ENCODE data around the gene SYCP2L.
"Not testable (repeated sequence)": the region's sequence is repeated elsewhere in the genome, so short reads cannot be mapped to it uniquely, and the experiment has no call there.

Gene SYCP2L

DNA sequence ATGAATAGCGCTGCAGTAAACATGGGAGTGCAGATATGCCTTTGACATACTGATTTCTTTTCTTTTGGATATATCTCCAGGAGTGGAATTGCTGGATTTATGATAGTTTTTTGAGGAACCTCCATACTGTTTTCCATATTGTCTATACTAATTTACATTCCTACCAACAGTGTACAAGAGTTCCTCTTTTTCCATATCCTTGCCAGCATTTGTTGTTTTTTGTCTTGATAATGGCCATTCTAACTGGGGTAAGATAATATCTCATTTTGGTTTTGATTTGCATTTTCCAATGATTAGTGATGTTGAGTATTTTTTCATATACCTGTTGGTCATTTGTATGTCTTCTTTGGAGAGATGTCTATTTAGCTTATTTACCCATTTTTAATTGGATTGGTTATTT lies 3.3 kb downstream of the SYCP2L start:
- no peak overlapping the region for H3K4me3 ChIP-seq (replicated peaks in 1 of 2; ENCODE audit: low read depth in 2 of 2, low read length in 2 of 2)
- TF ChIP-seq, protein P1, sequence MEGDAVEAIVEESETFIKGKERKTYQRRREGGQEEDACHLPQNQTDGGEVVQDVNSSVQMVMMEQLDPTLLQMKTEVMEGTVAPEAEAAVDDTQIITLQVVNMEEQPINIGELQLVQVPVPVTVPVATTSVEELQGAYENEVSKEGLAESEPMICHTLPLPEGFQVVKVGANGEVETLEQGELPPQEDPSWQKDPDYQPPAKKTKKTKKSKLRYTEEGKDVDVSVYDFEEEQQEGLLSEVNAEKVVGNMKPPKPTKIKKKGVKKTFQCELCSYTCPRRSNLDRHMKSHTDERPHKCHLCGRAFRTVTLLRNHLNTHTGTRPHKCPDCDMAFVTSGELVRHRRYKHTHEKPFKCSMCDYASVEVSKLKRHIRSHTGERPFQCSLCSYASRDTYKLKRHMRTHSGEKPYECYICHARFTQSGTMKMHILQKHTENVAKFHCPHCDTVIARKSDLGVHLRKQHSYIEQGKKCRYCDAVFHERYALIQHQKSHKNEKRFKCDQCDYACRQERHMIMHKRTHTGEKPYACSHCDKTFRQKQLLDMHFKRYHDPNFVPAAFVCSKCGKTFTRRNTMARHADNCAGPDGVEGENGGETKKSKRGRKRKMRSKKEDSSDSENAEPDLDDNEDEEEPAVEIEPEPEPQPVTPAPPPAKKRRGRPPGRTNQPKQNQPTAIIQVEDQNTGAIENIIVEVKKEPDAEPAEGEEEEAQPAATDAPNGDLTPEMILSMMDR (IDR thresholded peaks at IDR 0.05; ENCODE audit: low read depth, low read length): no peak
- DNase-seq (ENCODE audit: low read depth in 2 of 2): no peak

DNA sequence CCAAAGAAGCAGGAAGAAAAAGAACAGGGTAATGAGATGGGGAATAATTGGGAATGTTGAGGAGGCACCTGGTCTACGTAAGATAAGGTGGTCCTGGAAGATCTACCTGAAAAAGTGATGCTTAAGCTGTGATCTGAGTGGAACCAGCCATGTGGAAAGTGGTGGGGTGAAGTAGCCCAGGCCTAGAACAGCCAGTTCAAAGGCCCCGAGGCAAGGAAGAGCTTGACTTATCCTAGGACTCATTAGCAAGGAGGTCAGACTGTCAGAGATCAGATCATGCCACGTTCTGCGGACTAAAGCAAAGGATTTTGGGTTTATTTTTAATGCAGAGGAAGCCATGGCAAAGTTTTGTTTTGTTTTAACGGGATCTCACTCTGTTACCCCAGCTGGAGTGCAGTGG lies 5.1 kb downstream of the SYCP2L start:
- TF ChIP-seq, protein P1 (IDR thresholded peaks at IDR 0.05; ENCODE audit: low read depth, low read length): no peak
- DNase-seq (ENCODE audit: low read depth in 2 of 2): no peak

DNA sequence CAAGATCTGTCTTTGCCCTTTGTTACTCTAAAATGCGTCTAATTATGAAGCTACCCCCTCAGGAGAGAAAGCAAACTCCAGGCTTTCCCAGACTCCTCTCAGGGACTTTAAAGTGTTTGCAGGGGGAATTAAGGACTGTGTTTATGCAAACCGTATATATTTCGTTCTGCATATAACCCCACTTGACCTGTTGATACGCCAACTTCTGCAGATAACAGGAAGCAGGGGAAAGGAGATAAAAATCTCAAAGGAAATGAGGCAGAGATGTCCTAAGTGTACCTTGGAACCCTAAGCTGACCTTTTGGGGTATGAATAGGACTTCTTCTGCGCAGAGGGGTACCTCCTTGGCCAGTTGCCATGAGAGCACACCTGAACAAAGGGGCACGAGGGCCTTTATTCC lies 8.1 kb downstream of the SYCP2L start:
- H3K4me3 ChIP-seq (replicated peaks in 1 of 2; ENCODE audit: low read depth in 2 of 2, low read length in 2 of 2): no peak overlapping the region
- TF ChIP-seq, protein P1 (IDR thresholded peaks at IDR 0.05; ENCODE audit: low read depth, low read length): no peak
- no peak for DNase-seq (ENCODE audit: low read depth in 2 of 2)

More for the DNA sequence above, 5.1 kb downstream of the SYCP2L start:
- no peak overlapping the region for H3K4me3 ChIP-seq (replicated peaks in 1 of 2; ENCODE audit: low read depth in 2 of 2, low read length in 2 of 2)

DNA sequence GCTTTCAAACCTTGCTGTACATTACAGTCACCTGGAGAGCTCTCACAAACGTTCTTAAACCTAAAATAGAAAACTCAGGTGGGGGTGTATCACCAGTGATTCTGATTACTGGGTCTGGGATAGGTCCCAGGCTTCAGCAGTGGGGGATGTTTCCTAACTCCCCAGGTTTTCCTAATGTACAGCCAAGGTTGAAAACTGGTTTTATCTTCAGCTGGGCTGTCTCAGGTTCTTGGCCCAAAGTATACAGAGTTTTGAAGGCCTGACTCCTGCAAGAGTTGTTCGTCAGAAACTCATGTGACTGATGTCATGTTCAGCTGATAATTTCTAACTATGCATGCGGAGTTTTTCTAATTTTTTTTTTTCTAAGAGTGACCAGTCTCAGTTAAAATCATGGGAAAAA lies 9.8 kb downstream of the SYCP2L start:
- no peak overlapping the region for H3K4me3 ChIP-seq (replicated peaks in 1 of 2; ENCODE audit: low read depth in 2 of 2, low read length in 2 of 2)
- no peak for DNase-seq (ENCODE audit: low read depth in 2 of 2)
- TF ChIP-seq, protein P1 (IDR thresholded peaks at IDR 0.05; ENCODE audit: low read depth, low read length): no peak

DNA sequence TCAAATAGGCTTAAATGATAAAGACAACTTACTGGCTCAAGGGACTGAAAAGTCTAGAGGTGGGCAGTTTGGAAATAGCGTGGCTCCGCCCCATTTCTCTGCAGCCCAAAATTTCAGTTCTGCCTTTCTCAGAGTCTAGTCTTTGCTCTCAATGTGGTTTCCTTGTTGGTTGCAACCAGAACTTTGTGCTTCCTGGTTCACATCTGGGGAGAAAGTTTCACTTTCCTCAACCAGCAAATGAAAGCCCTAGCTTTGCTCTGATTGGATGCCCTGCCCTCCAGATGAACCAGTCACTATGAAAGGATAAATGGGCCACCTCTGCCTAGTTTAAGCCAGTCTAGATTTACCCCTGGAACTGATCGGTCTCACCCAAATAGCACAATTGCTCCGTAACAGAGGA lies 14.9 kb downstream of the SYCP2L start:
- no peak overlapping the region for H3K4me3 ChIP-seq (replicated peaks in 1 of 2; ENCODE audit: low read depth in 2 of 2, low read length in 2 of 2)
- TF ChIP-seq, protein P1 (IDR thresholded peaks at IDR 0.05; ENCODE audit: low read depth, low read length): no peak
- no peak for DNase-seq (ENCODE audit: low read depth in 2 of 2)

DNA sequence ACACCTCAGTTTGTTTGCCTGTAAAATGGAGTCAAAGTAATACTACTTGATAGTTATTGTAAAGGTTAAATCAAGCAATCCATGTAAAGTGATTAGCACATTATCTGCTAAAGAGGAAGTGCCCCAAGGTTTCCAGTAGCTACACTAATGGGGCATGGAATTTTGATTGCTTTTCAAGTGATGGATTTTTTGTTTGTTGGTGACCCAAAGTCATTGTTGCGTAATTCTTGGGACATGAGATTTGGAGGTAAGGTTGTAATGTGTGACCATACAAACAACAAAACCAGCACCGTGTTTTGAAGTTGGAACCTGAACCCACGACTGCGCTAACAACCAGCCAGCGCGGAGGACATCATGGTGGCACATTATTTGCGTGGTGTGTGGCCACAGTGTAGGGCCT lies 17.2 kb downstream of the SYCP2L start:
- no peak overlapping the region for H3K4me3 ChIP-seq (replicated peaks in 1 of 2; ENCODE audit: low read depth in 2 of 2, low read length in 2 of 2)
- TF ChIP-seq, protein P1 (IDR thresholded peaks at IDR 0.05; ENCODE audit: low read depth, low read length): no peak
- no peak for DNase-seq (ENCODE audit: low read depth in 2 of 2)

DNA sequence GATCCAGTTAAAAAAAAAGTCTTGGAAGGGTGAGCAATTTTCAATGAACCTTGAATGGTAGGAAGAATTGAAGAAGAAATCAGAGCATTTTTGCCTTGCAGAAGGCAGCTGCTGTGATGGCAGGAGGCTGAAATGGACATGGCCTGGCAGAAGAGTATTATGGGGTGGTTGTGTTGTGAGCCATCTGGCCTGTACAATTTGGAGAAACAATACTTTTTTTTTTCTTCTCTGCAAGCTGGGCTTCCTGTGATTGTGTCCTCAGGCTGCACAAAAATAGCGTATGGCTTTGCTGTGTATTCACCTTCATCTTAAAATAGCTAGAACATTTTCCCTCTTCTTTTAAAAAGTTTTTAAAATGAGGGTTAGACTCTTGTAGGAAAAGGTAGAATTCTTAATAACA lies 21.4 kb downstream of the SYCP2L start:
- no peak overlapping the region for H3K4me3 ChIP-seq (replicated peaks in 1 of 2; ENCODE audit: low read depth in 2 of 2, low read length in 2 of 2)
- TF ChIP-seq, protein P1 (IDR thresholded peaks at IDR 0.05; ENCODE audit: low read depth, low read length): no peak
- no peak for DNase-seq (ENCODE audit: low read depth in 2 of 2)

DNA sequence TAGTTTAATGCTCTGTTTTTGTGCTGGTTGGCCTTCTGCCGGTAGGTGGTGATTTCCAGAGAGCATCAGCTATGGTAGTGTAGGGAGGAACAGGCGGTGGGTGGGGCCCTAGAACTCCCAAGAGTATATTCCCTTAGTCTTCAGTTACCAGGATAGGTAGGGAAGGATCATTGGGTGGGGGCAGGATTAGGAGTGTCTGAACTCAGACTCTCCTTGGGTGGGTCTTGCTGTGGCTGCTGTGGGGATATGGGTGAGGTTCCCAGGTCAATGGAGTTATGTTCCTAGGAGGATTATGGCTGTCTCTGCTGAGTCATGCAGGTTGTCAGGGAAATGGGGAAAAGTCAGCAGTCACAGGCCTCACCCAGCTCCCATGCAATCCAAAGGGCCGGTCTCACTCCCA lies 32.7 kb downstream of the SYCP2L start:
- DNase-seq (ENCODE audit: low read depth in 2 of 2); H3K4me3 ChIP-seq (replicated peaks in 1 of 2; ENCODE audit: low read depth in 2 of 2, low read length in 2 of 2): not testable (repeated sequence)

Data from cardiac fibroblast (primary cell).